ENCODE data around the gene TBC1D2.

GRCh38 chr9:98241357-98242300 lies 13.8 kb downstream of the TBC1D2 start:
- TF ChIP-seq POLR2AphosphoS5 (IDR thresholded peaks at IDR 0.05; ENCODE audit: borderline replicate concordance, low read depth, low read length) (no peak), EZH2 (IDR thresholded peaks at IDR 0.05) (no peak), FOXP2 (optimal IDR thresholded peaks at IDR 0.05; ENCODE audit: control extremely low read depth, extremely low read length, insufficient read depth) (no peak)

Data from SK-N-MC (cell line).